GM18508 (cell line): ENCODE results near the gene PPIP5K1.
"Not testable (repeated sequence)": the region's sequence is repeated elsewhere in the genome, so short reads cannot be mapped to it uniquely, and the experiment has no call there.

Experiments used
- ATAC-seq: cut with Tn5 transposase; IDR thresholded peaks from one replicate; pipeline ENCODE4 v1.9.1; 2021; ENCODE audit warnings: moderate number of reproducible peaks; ENCODE audit not compliant: insufficient read depth, unreplicated experiment

The PPIP5K1 gene

GRCh38 chr15:43547539-43547938 lies 42.5 kb downstream of the PPIP5K1 start:
- ATAC-seq: no peak

- ATAC-seq: no peak
Observed at GRCh38 chr15:43545426-43545825, 44.6 kb downstream of the PPIP5K1 start.

DNA sequence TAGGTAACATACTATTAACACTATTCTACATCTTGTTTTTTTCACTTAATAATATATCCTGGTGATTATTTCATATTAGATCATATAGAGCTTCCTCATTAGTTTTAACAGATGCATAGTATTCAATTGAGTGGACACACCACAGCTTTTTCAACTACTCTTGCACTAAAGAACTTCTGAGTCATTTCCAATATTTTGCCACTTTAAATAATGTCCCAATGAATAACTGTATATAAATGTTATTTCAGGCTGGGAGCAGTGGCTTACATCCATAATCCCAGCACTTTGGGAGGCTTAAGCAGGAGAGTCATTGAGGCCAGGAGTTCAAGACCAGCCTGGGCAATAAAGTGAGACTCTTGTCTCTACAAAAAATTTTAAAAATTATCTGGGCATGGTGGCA lies 45.7 kb downstream of the PPIP5K1 start:
- no peak for ATAC-seq

- ATAC-seq: no peak
Observed at GRCh38 chr15:43541785-43542184, 48.2 kb downstream of the PPIP5K1 start.

GRCh38 chr15:43538091-43538490 lies 51.9 kb downstream of the PPIP5K1 start:
- no peak for ATAC-seq

- no peak for ATAC-seq
Observed at GRCh38 chr15:43534897-43535296, 55.1 kb downstream of the PPIP5K1 start.

- not testable (repeated sequence) for ATAC-seq
Observed at GRCh38 chr15:43532826-43533225, 57.2 kb downstream of the PPIP5K1 start.

DNA sequence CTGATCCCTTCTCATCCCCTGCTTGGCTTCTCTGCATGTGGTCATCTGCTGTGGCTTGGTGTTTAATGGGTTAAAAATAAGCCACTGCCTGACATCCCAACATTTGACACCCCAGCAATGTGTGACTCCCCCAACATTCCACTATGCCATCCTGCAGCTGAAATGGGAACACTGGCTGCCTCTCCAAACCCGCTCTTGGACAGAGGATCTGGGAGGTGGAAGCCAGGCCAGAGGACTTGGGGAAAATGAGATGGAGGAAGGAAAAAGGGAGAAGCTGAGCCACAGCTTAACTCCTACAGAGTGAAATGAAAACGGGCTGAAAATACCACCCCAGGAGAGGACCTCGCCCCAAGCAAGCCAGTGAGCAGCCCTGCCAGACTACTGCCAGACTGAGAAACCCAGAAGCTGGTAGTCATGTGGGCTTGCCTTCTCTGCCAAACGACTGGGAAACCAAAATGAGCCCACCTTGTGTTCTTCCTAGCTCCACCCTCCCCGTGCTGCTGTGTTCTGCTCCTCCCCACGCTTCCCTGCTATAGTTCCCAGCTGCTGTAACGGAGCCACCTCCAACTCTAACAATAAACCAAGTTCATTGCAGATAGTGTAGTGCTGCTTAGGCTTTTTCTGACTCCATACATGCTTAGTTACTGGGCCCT lies 58.9 kb downstream of the PPIP5K1 start:
- ATAC-seq: no peak

GRCh38 chr15:43529587-43530345 lies 60.2 kb downstream of the PPIP5K1 start:
- ATAC-seq: no peak

DNA sequence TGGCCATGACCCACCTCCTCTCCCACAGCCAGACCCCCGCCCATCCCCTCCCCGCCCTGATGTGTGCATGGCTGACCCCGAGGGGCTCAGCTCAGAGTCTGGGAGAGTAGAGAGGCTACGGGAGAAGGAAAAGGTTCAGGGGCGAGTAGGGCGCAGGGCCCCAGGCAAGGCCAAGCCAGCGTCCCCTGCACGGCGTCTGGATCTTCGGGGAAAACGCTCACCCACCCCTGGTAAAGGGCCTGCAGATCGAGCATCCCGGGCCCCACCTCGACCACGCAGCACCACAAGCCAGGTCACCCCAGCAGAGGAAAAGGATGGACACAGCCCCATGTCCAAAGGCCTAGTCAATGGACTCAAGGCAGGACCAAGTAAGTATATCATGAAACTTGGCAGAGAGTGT lies 60.9 kb downstream of the PPIP5K1 start:
- no peak for ATAC-seq

GRCh38 chr15:43528542-43529007 lies 61.4 kb downstream of the PPIP5K1 start:
- ATAC-seq: no peak

- ATAC-seq: no peak
Observed at GRCh38 chr15:43527802-43528541, 62.0 kb downstream of the PPIP5K1 start.

DNA sequence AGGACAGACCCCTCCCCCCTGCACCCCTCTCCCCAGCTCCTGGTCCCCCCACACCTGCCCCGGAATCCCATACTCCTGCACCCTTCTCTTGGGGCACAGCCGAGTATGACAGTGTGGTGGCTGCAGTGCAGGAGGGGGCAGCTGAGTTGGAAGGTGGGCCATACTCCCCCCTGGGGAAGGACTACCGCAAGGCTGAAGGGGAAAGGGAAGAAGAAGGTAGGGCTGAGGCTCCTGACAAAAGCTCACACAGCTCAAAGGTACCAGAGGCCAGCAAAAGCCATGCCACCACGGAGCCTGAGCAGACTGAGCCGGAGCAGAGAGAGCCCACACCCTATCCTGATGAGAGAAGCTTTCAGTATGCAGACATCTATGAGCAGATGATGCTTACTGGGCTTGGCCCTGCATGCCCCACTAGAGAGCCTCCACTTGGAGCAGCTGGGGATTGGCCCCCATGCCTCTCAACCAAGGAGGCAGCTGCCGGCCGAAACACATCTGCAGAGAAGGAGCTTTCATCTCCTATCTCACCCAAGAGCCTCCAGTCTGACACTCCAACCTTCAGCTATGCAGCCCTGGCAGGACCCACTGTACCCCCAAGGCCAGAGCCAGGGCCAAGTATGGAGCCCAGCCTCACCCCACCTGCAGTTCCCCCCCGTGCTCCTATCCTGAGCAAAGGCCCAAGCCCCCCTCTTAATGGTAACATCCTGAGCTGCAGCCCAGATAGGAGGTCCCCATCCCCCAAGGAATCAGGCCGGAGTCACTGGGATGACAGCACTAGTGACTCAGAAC lies 62.8 kb downstream of the PPIP5K1 start:
- ATAC-seq: no peak

DNA sequence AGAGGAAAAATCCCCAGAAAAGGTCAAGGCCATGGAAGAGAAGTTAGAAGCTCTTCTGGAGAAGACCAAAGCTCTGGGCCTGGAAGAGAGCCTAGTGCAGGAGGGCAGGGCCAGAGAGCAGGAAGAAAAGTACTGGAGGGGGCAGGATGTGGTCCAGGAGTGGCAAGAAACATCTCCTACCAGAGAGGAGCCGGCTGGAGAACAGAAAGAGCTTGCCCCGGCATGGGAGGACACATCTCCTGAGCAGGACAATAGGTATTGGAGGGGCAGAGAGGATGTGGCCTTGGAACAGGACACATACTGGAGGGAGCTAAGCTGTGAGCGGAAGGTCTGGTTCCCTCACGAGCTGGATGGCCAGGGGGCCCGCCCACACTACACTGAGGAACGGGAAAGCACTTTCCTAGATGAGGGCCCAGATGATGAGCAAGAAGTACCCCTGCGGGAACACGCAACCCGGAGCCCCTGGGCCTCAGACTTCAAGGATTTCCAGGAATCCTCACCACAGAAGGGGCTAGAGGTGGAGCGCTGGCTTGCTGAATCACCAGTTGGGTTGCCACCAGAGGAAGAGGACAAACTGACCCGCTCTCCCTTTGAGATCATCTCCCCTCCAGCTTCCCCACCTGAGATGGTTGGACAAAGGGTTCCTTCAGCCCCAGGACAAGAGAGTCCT lies 63.6 kb downstream of the PPIP5K1 start:
- no peak for ATAC-seq

DNA sequence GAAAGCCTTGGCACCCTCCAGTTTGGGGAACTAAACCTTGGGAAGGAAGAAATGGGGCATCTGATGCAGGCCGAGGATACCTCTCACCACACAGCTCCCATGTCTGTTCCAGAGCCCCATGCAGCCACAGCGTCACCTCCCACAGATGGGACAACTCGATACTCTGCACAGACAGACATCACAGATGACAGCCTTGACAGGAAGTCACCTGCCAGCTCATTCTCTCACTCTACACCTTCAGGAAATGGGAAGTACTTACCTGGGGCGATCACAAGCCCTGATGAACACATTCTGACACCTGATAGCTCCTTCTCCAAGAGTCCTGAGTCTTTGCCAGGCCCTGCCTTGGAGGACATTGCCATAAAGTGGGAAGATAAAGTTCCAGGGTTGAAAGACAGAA lies 64.9 kb downstream of the PPIP5K1 start:
- no peak for ATAC-seq

GRCh38 chr15:43524254-43524845 lies 65.7 kb downstream of the PPIP5K1 start:
- ATAC-seq: no peak

- ATAC-seq: no peak
Observed at GRCh38 chr15:43523646-43524045, 66.4 kb downstream of the PPIP5K1 start.

GRCh38 chr15:43522247-43522646 lies 67.8 kb downstream of the PPIP5K1 start:
- ATAC-seq: no peak

DNA sequence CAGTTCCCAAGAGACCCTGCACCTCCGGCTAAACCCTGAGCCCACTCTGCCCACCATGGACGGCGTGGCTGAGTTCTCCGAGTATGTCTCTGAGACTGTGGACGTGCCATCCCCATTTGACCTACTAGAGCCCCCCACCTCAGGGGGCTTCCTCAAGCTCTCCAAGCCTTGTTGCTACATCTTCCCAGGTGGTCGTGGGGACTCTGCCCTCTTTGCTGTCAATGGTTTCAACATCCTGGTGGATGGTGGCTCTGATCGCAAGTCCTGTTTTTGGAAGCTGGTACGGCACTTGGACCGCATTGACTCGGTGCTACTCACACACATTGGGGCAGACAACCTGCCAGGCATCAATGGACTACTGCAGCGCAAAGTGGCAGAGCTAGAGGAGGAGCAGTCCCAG lies 68.6 kb downstream of the PPIP5K1 start:
- ATAC-seq: no peak

DNA sequence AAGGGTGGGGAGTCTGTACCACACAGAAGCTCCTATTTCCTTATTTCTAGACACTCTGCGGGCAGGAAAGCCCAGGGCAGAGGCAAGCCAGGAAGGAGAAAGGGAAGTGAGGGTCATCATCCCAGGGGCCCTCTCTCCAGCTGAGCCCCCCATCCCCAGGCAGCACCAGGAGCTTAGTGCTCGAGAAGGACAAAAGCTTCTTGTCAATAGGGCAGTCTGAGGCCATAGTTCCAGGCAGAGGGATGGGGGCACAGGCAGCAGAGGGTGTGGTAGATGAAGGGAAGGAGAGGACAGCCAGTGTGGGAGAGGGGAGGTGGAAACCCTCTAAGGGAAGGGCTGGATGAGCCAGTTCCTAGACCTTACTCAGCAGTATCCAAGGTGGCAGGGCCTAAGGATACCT lies 69.9 kb downstream of the PPIP5K1 start:
- ATAC-seq: no peak
